HepG2 (cell line): ENCODE measurements around the gene SPAG9. TPM values are rescaled to one million over a fixed set of nuclear protein-coding genes. Genes with fewer than 3 reads are reported as not detected.

ENCODE experiments used
- ATAC-seq: fragments of 200-7000 bp; cut with Tn5 transposase; 3 replicates; pipeline ENCODE4 v1.9.1; 2020; ENCODE audit warnings: mild to moderate bottlenecking, moderate library complexity
- BruUV-seq: library from RNA; stranded (reverse); fragments of 400-500 nt; replicated peaks from 2 replicates; lab custom pipeline; 2021; lab: Mats Ljungman, UMichigan
- CTCF ChIA-PET: fragments of 300-600 bp; formaldehyde crosslinking; extraction: SDS; loops from one replicate; lab custom pipeline; 2021; ENCODE audit warnings: low total read pairs, inconsistent platforms, low intra/inter-chr PET ratio; lab: Yijun Ruan, JAX
- POLR2A ChIA-PET: fragments of 350-600 bp; sonication (Branson Sonifier 250); formaldehyde crosslinking; loops from one replicate; lab custom pipeline; 2020; ENCODE audit warnings: antibody characterized with exemption, inconsistent platforms; lab: Yijun Ruan, JAX
- DNase-seq: peaks from one replicate; pipeline ENCODE4 v3.0.0-alpha.2; 2015; ENCODE audit warnings: low spot score
- FAIRE-seq: peaks from 3 replicates; lab custom pipeline; 2011; peaks lifted over from hg19 to GRCh38; lab: Jason Lieb, UNC
- H2AFZ ChIP-seq: one replicate; pipeline ENCODE4 v1.6.1; 2011; ENCODE audit warnings: low read length, inconsistent platforms
- H3K27ac ChIP-seq: fragments of 300-600 bp; 3 replicates; pipeline ENCODE4 v1.8.0; 2011; ENCODE audit warnings: mixed run types, mild to moderate bottlenecking, mixed read lengths, low read length, inconsistent platforms; ENCODE audit not compliant: insufficient read depth; ENCODE audit errors: extremely low read length
- H3K27me3 ChIP-seq, 2 experiments: fragments of 200-600 bp in 1 of 2; 2 replicates in 1 of 2; 3 replicates in 1 of 2; pipeline versions ENCODE4 v1.6.0 to v1.8.0; 2011; ENCODE audit warnings: low read length in 2 of 2, mild to moderate bottlenecking in 2 of 2, moderate library complexity in 2 of 2, inconsistent platforms in 1 of 2; ENCODE audit not compliant: insufficient read depth in 2 of 2, control insufficient read depth in 1 of 2
- H3K36me3 ChIP-seq, 2 experiments: fragments of 200-600 bp in 1 of 2; replicated peaks in 1 of 2; 2 replicates in 1 of 2; 3 replicates in 1 of 2; pipeline versions ENCODE4 v1.5.1 to v1.8.0; 2011; ENCODE audit warnings: low read length in 2 of 2, inconsistent platforms in 1 of 2; ENCODE audit not compliant: insufficient read depth in 2 of 2, control insufficient read depth in 1 of 2
- H3K4me1 ChIP-seq: 2 replicates; pipeline ENCODE4 v1.5.1; 2012; ENCODE audit warnings: low read length, inconsistent platforms; ENCODE audit not compliant: insufficient read depth
- H3K4me2 ChIP-seq: 2 replicates; pipeline ENCODE4 v1.6.0; 2011; ENCODE audit warnings: low read depth, low read length, inconsistent platforms
- H3K4me3 ChIP-seq, 3 experiments: fragments of 200-600 bp in 1 of 3; sonication (generic), shearing (Covaris generic) in 1 of 3; replicated peaks in 1 of 3; 2 replicates each; pipeline ENCODE4 v1.5.1; 2011 to 2016; ENCODE audit warnings: low read length in 3 of 3, inconsistent platforms in 2 of 3, low read depth in 2 of 3, mild to moderate bottlenecking in 2 of 3, control low read depth in 1 of 3, mixed read lengths in 1 of 3; ENCODE audit not compliant: insufficient read depth in 1 of 3
- H3K79me2 ChIP-seq: one replicate; pipeline ENCODE4 v1.6.1; 2011; ENCODE audit warnings: low read length, inconsistent platforms; ENCODE audit not compliant: insufficient read depth
- H3K9ac ChIP-seq: 2 replicates; pipeline ENCODE4 v1.6.0; 2011; ENCODE audit warnings: mild to moderate bottlenecking, low read depth, low read length, inconsistent platforms; ENCODE audit not compliant: insufficient read depth
- H3K9me3 ChIP-seq: 2 replicates; pipeline ENCODE4 v1.5.1; 2012; ENCODE audit warnings: mild to moderate bottlenecking, low read length
- H4K20me1 ChIP-seq: 2 replicates; pipeline ENCODE4 v1.6.0; 2011; ENCODE audit warnings: inconsistent platforms, mild to moderate bottlenecking, low read length, moderate library complexity; ENCODE audit not compliant: insufficient read depth
- FOXP4 ChIP-seq: sonication (generic); formaldehyde crosslinking; IDR thresholded peaks from 2 replicates; pipeline ENCODE4 v1.4.0; 2020; ENCODE audit warnings: missing genetic modification reagents
- HNF1A ChIP-seq, 2 experiments: sonication (generic) in 1 of 2; formaldehyde crosslinking in 1 of 2; IDR thresholded peaks; 2 replicates each; pipeline versions ENCODE4 v1.4.0 to v1.6.1; 2016 to 2020; ENCODE audit warnings: borderline replicate concordance in 1 of 2, low read depth in 1 of 2, mild to moderate bottlenecking in 1 of 2, missing genetic modification reagents in 1 of 2
- KLF15 ChIP-seq: sonication (generic); formaldehyde crosslinking; IDR thresholded peaks from 2 replicates; pipeline ENCODE4 v1.8.1; 2023; ENCODE audit warnings: borderline replicate concordance, mild to moderate bottlenecking, inconsistent platforms, missing genetic modification reagents, mixed read lengths
- KLF6 ChIP-seq: IDR thresholded peaks from 2 replicates; pipeline ENCODE4 v1.8.0; 2016; ENCODE audit warnings: missing biosample characterization, missing genetic modification reagents
- SOX6 ChIP-seq, 2 experiments: fragments of 450-650 bp in 1 of 2; sonication (generic) in 1 of 2; formaldehyde crosslinking in 1 of 2; IDR thresholded peaks; 2 replicates each; pipeline versions ENCODE4 v1.4.0 to v1.6.1; 2017 to 2020; ENCODE audit warnings: antibody characterized with exemption in 1 of 2, mild to moderate bottlenecking in 1 of 2, missing genetic modification reagents in 1 of 2
- ZBTB37 ChIP-seq: sonication (generic); formaldehyde crosslinking; IDR thresholded peaks from 2 replicates; pipeline ENCODE4 v1.4.0; 2020; ENCODE audit warnings: mild to moderate bottlenecking, missing genetic modification reagents
- ZNF567 ChIP-seq: sonication (generic); formaldehyde crosslinking; IDR thresholded peaks from 2 replicates; pipeline ENCODE4 v1.8.1; 2023; ENCODE audit warnings: mild to moderate bottlenecking, missing genetic modification reagents, borderline replicate concordance
- ZNF687 ChIP-seq: sonication (generic); formaldehyde crosslinking; IDR thresholded peaks from 2 replicates; pipeline ENCODE4 v1.5.1; 2020; ENCODE audit warnings: mild to moderate bottlenecking, missing genetic modification reagents, moderate library complexity
- ZSCAN25 ChIP-seq: sonication (generic); formaldehyde crosslinking; IDR thresholded peaks from 2 replicates; pipeline ENCODE4 v1.8.0; 2022; ENCODE audit warnings: mild to moderate bottlenecking, missing genetic modification reagents
- WGBS: methylation state at CpG from one replicate; pipeline ENCODE4 v1.1.6; 2017; ENCODE audit warnings: low lambda C conversion rate; 5-methylcytosine and 5-hydroxymethylcytosine counted together
- in situ Hi-C: cut with HindIII; loops from 2 replicates; pipeline ENCODE4 v1.10.0; 2017; ENCODE audit warnings: low pct_unique_long_range_greater_than_20kb; ENCODE audit not compliant: extremely low pct_ligation_motif_present
- intact Hi-C: fragments of 100-400 bp; cut with micrococcal nuclease; formaldehyde crosslinking; loops from one replicate; pipeline ENCODE4 v1.10.0; 2022; ENCODE audit not compliant: unreplicated experiment
- polyA plus RNA-seq, 8 experiments: library from polyadenylated mRNA; depleted of rRNA in 3 of 8; stranded (reverse) in 7 of 8; unstranded in 1 of 8; fragments of >200 nt; fragmentation: Illumina TruSeq in 4 of 8; extraction: Trizol in 4 of 8; gene quantifications; 2 replicates each; pipeline versions ENCODE4 v1.2.1 to v1.2.3, GENCODE V29; 2011 to 2016; ENCODE audit warnings: low read depth in 4 of 8, missing spikeins in 1 of 8, mixed read lengths in 1 of 8; ENCODE audit not compliant: insufficient read depth in 1 of 8
- total RNA-seq, 5 experiments: library from RNA; depleted of rRNA; stranded (reverse); fragments of >200 nt; fragmentation: Illumina TruSeq; extraction: Trizol; gene quantifications; 2 replicates each; pipeline ENCODE4 v1.2.3, GENCODE V29; 2016; ENCODE audit warnings: low read depth in 1 of 5

SPAG9 gene
- total and polyA plus RNA-seq, 2 of the 13 experiments (the other 11 are each of a cell fraction or from before 2014, with no cell fraction given), result 43.2 to 78.6 TPM

- TF ChIP-seq ZNF687 (CRISPR knock-in tag), result no peak
- TF ChIP-seq ZBTB37, result no peak
Observed at GRCh38 chr17:50966163-50966666, 154.5 kb downstream of the SPAG9 start (continued).

- in situ Hi-C loops, result no loop called here
- ChIA-PET POLR2A (no interaction called here), CTCF (no interaction called here)
- Histone ChIP-seq H3K36me3 (peaks cover 0 to 24% of the 10 kb centered on the region in 2 experiments; a peak in 4 of 5 replicates), H3K4me2 (no peak overlapping the region), H3K27ac (no peak overlapping the region), H3K9me3 (no peaks in the 10 kb centered on the region), H2AFZ (no peak overlapping the region), H3K27me3 (no peaks in the 10 kb centered on the region), H3K4me3 (no peak overlapping the region), H3K9ac (no peak overlapping the region), H3K4me1 (peaks cover 23% of the 10 kb centered on the region), H3K79me2 (no peaks in the 10 kb centered on the region), H4K20me1 (no peaks in the 10 kb centered on the region)
- FAIRE-seq, result peak; percentile 32
- intact Hi-C loops, result no loop called here
- ATAC-seq, result no peak
- BruUV-seq, result no TSS peak
- DNase-seq, result no peak
- 44% methylated on average over 2 of the region's 2 CpGs for WGBS
- TF ChIP-seq KLF6 (no peak), SOX6 (IDR thresholded peaks at IDR 0.05) (no peak), SOX6 (CRISPR knock-in tag; IDR thresholded peaks at IDR 0.05) (0 out of 2 replicates have a peak, but pooled peaks have one; percentile 19), ZNF567 (CRISPR knock-in tag) (no peak), KLF15 (CRISPR knock-in tag) (no peak), FOXP4 (CRISPR knock-in tag) (peak; percentile 32; the same call in 1 of the 2 replicates), ZSCAN25 (no peak), HNF1A (IDR thresholded peaks at IDR 0.05; ENCODE audit: low read depth) (peak; percentile 22; the same call in 1 of the 2 replicates), HNF1A (CRISPR knock-in tag; IDR thresholded peaks at IDR 0.05; ENCODE audit: borderline replicate concordance) (peak; percentile 77; the same call in 1 of the 2 replicates)
Observed at GRCh38 chr17:50963139-50963538, 157.5 kb downstream of the SPAG9 start.
